Measurements from ENCODE around the gene CDH4.

DNA sequence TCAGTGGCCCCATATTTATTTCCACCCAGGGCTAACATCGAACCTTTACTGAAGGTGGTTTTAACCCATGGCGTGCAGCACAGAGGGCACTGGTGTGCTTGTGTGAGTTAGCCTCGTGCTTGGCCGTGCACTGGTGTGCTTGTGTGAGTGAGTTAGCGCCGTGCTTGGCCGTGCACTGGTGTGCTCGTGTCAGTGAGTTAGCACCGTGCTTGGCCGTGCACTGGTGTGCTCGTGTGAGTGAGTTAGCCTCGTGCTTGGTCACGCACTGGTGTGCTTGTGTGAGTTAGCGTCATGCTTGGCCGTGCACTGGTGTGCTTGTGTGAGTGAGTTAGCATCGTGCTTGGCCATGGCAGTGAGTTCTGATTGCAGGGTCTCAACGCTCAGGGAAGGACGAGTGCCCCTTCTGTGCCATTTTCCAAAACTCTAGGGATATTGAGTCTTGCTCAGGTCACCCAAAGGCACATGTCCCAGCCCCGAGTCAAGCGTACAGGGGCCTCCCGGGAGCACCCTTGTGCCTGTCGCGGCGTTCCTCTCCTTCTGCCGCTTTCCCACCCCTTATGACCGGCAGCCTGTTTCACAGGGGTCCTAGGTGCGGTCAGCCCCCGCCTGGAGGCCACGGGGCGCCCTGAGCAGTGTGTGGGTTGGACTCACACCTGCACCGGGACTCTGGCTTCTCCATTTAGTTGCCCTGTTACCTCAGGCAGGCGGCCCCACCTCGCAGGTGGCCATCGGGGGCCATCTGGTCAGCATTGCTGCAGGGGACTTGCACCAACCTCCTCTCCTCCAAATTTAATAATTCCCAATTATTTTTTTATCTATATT, 399.1 kb downstream of the CDH4 start:
- TF ChIP-seq, protein P1, sequence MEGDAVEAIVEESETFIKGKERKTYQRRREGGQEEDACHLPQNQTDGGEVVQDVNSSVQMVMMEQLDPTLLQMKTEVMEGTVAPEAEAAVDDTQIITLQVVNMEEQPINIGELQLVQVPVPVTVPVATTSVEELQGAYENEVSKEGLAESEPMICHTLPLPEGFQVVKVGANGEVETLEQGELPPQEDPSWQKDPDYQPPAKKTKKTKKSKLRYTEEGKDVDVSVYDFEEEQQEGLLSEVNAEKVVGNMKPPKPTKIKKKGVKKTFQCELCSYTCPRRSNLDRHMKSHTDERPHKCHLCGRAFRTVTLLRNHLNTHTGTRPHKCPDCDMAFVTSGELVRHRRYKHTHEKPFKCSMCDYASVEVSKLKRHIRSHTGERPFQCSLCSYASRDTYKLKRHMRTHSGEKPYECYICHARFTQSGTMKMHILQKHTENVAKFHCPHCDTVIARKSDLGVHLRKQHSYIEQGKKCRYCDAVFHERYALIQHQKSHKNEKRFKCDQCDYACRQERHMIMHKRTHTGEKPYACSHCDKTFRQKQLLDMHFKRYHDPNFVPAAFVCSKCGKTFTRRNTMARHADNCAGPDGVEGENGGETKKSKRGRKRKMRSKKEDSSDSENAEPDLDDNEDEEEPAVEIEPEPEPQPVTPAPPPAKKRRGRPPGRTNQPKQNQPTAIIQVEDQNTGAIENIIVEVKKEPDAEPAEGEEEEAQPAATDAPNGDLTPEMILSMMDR (IDR thresholded peaks at IDR 0.05; ENCODE audit: insufficient read depth, low read depth, low read length) = no peak
- TF ChIP-seq EZH2 (IDR thresholded peaks at IDR 0.05; ENCODE audit: insufficient read depth, low read length) = no peak

All from astrocyte (in vitro differentiated cells and primary cell).